GM23248 (cell line): ENCODE data around the gene CDH4.

Experiments used
- EZH2 ChIP-seq: fragments of 200-600 bp; sonication (generic); IDR thresholded peaks from 2 replicates; pipeline ENCODE4 v1.6.1; 2018; ENCODE audit warnings: antibody characterized with exemption, mild to moderate bottlenecking; ENCODE audit not compliant: insufficient read depth, poor library complexity, severe bottlenecking
- EZH2phosphoT487 ChIP-seq: fragments of 200-600 bp; sonication (generic); IDR thresholded peaks from 2 replicates; pipeline ENCODE4 v1.6.1; 2018; ENCODE audit warnings: antibody characterized with exemption, moderate library complexity, mild to moderate bottlenecking, low read depth; ENCODE audit not compliant: insufficient read depth

GRCh38 chr20:61736001-61736635, 484.1 kb downstream of the CDH4 start:
- TF ChIP-seq EZH2, result no peak
- TF ChIP-seq EZH2phosphoT487, result no peak
